ENCODE data around the gene NOSIP. TPM values are rescaled to one million over a fixed set of nuclear protein-coding genes. Genes with fewer than 3 reads are reported as not detected.

The NOSIP gene
- total RNA-seq, 1 donor from 2014 or later: 26.2 TPM

- Mint-ChIP-seq H3K4me1 (no peaks in the 10 kb centered on the region), H3K4me3 (no peak overlapping the region), H3K27ac (no peak overlapping the region), H3K36me3 (peaks cover 27% of the 10 kb centered on the region), H3K27me3 (ENCODE audit: insufficient read depth, low read depth) (peaks cover 9% of the 10 kb centered on the region), H3K9me3 (no peaks in the 10 kb centered on the region)
- TF ChIP-seq EZH2 (IDR thresholded peaks at IDR 0.05) (no peak), EZH2phosphoT487 (IDR thresholded peaks at IDR 0.05) (no peak), CTCF (IDR thresholded peaks at IDR 0.05) (no peak)
- Histone ChIP-seq H3K36me3 (peaks cover 5% of the 10 kb centered on the region), H4K20me1 (ENCODE audit: low read depth) (peaks cover 56% of the 10 kb centered on the region), H3K4me1 (no peaks in the 10 kb centered on the region), H3K9ac (no peak overlapping the region), H3K4me3 (no peak overlapping the region), H2AFZ (replicated peaks) (no peak overlapping the region), H3K4me2 (no peak overlapping the region), H3F3A (ENCODE audit: low read depth) (no peaks in the 10 kb centered on the region), H3K27me3 (no peaks in the 10 kb centered on the region), H3K79me2 (ENCODE audit: low read depth) (peaks cover 42% of the 10 kb centered on the region), H3K9me3 (ENCODE audit: low read depth) (no peaks in the 10 kb centered on the region), H3K27ac (no peak overlapping the region)
- DNase-seq (ENCODE audit: low spot score): no peak
These were observed 35.5 kb upstream of the NOSIP start for GRCh38 chr19:49615861-49616260.

GRCh38 chr19:49614096-49614833, 33.9 kb upstream of the NOSIP start:
- no peaks in the 10 kb centered on the region for H3K4me1 Mint-ChIP-seq
- Histone ChIP-seq H3K9ac (no peak overlapping the region), H4K20me1 (ENCODE audit: low read depth) (peaks cover 58% of the 10 kb centered on the region), H3K4me2 (no peak overlapping the region), H3K9me3 (ENCODE audit: low read depth) (no peaks in the 10 kb centered on the region), H3K4me1 (no peaks in the 10 kb centered on the region), H3F3A (ENCODE audit: low read depth) (no peaks in the 10 kb centered on the region), H3K27ac (no peak overlapping the region), H3K4me3 (no peak overlapping the region), H3K27me3 (no peaks in the 10 kb centered on the region), H3K79me2 (ENCODE audit: low read depth) (peaks cover 58% of the 10 kb centered on the region), H3K36me3 (no peaks in the 10 kb centered on the region), H2AFZ (replicated peaks) (no peak overlapping the region)
- H3K4me3 Mint-ChIP-seq: no peak overlapping the region
- H3K27me3 Mint-ChIP-seq (ENCODE audit: insufficient read depth, low read depth): peaks cover 9% of the 10 kb centered on the region
- DNase-seq (ENCODE audit: low spot score): no peak
- H3K9me3 Mint-ChIP-seq: no peaks in the 10 kb centered on the region
- TF ChIP-seq CTCF (IDR thresholded peaks at IDR 0.05) (no peak), EZH2phosphoT487 (IDR thresholded peaks at IDR 0.05) (no peak), EZH2 (IDR thresholded peaks at IDR 0.05) (no peak)
- H3K36me3 Mint-ChIP-seq: peaks cover 30% of the 10 kb centered on the region
- H3K27ac Mint-ChIP-seq: no peak overlapping the region

GRCh38 chr19:49613374-49613773, 33.0 kb upstream of the NOSIP start:
- H3K27ac Mint-ChIP-seq: no peak overlapping the region
- no peaks in the 10 kb centered on the region for H3K36me3 ChIP-seq
- peaks cover 67% of the 10 kb centered on the region for H3K79me2 ChIP-seq (ENCODE audit: low read depth)
- H3K9ac ChIP-seq: no peak overlapping the region
- no peaks in the 10 kb centered on the region for H3K9me3 Mint-ChIP-seq
- no peak for TF ChIP-seq EZH2phosphoT487 (IDR thresholded peaks at IDR 0.05)
- TF ChIP-seq EZH2 (IDR thresholded peaks at IDR 0.05): no peak
- TF ChIP-seq CTCF (IDR thresholded peaks at IDR 0.05): no peak
- no peak overlapping the region for H3K4me2 ChIP-seq
- no peak overlapping the region for H2AFZ ChIP-seq (replicated peaks)
- H3K4me3 ChIP-seq: no peak overlapping the region
- no peaks in the 10 kb centered on the region for H3K27me3 ChIP-seq
- no peak overlapping the region for H3K27ac ChIP-seq
- H3K4me1 ChIP-seq: no peaks in the 10 kb centered on the region
- H3K4me1 Mint-ChIP-seq: no peaks in the 10 kb centered on the region
- no peak for DNase-seq (ENCODE audit: low spot score)
- H3K27me3 Mint-ChIP-seq (ENCODE audit: insufficient read depth, low read depth): peaks cover 9% of the 10 kb centered on the region
- no peaks in the 10 kb centered on the region for H3F3A ChIP-seq (ENCODE audit: low read depth)
- no peak overlapping the region for H3K4me3 Mint-ChIP-seq
- H3K9me3 ChIP-seq (ENCODE audit: low read depth): no peaks in the 10 kb centered on the region
- peaks cover 66% of the 10 kb centered on the region for H4K20me1 ChIP-seq (ENCODE audit: low read depth)
- peaks cover 26% of the 10 kb centered on the region for H3K36me3 Mint-ChIP-seq

All from neural progenitor cell (in vitro differentiated cells).